K562 (cell line): Measurements from ENCODE around the gene SPRED2. TPM values are rescaled to one million over a fixed set of nuclear protein-coding genes. Genes with fewer than 3 reads are reported as not detected.
A peak's percentile ranks its signal among the peaks of the same experiment; 100 is the strongest.

Source experiments
- CCNT2 ChIP-seq: IDR thresholded peaks from 2 replicates; pipeline ENCODE4 v1.6.1; 2011; ENCODE audit warnings: borderline replicate concordance, low read depth, mild to moderate bottlenecking, moderate library complexity, mixed read lengths, low read length; ENCODE audit not compliant: insufficient read length; ENCODE audit errors: extremely low read depth
- DACH1 ChIP-seq: fragments of 450-650 bp; IDR thresholded peaks from 2 replicates; pipeline ENCODE4 v1.6.1; 2018; ENCODE audit not compliant: partially characterized antibody
- E2F1 ChIP-seq: sonication (generic); formaldehyde crosslinking; IDR thresholded peaks from 2 replicates; pipeline ENCODE4 v1.8.1; 2023; ENCODE audit warnings: mild to moderate bottlenecking, missing genetic modification reagents, moderate library complexity
- EHMT2 ChIP-seq: fragments of 450-650 bp; IDR thresholded peaks from 2 replicates; pipeline ENCODE4 v1.6.1; 2018; ENCODE audit warnings: antibody characterized with exemption
- ETV5 ChIP-seq: sonication (generic); formaldehyde crosslinking; IDR thresholded peaks from 2 replicates; pipeline ENCODE4 v1.4.0; 2020; ENCODE audit warnings: low read depth, mild to moderate bottlenecking, missing genetic modification reagents
- HMG20B ChIP-seq: fragments of 250-450 bp; sonication (Bioruptor Pico); IDR thresholded peaks from 2 replicates; pipeline ENCODE4 v1.5.0; 2021; ENCODE audit warnings: mild to moderate bottlenecking
- HSF4 ChIP-seq: fragments of 250-450 bp; sonication (Bioruptor Pico); IDR thresholded peaks from 2 replicates; pipeline ENCODE4 v2.1.2; 2022; ENCODE audit warnings: mild to moderate bottlenecking, moderate library complexity, borderline replicate concordance
- KAT8 ChIP-seq: fragments of 450-650 bp; IDR thresholded peaks from 2 replicates; pipeline ENCODE4 v1.6.1; 2016; ENCODE audit warnings: low read depth, mild to moderate bottlenecking
- KLF6 ChIP-seq: fragments of 250-450 bp; sonication (Bioruptor Pico); IDR thresholded peaks from 2 replicates; pipeline ENCODE4 v1.4.0; 2020; ENCODE audit warnings: mild to moderate bottlenecking, moderate library complexity, borderline replicate concordance
- MXI1 ChIP-seq: IDR thresholded peaks from 2 replicates; pipeline ENCODE4 v1.6.1; 2011; ENCODE audit warnings: low read depth, mild to moderate bottlenecking, improper control_type of control experiment, low read length
- NFIX ChIP-seq: fragments of 250-450 bp; sonication (Bioruptor Pico); IDR thresholded peaks from 2 replicates; pipeline ENCODE4 v1.4.0; 2020; ENCODE audit warnings: low read depth, mild to moderate bottlenecking, moderate library complexity
- NR1H2 ChIP-seq: sonication (generic); formaldehyde crosslinking; IDR thresholded peaks from 2 replicates; pipeline ENCODE4 v1.4.0; 2020; ENCODE audit warnings: mild to moderate bottlenecking, missing genetic modification reagents
- NR2C1 ChIP-seq, 2 experiments: fragments of 450-650 bp; IDR thresholded peaks; 2 replicates each; pipeline ENCODE4 v1.6.1; 2017; ENCODE audit warnings: mild to moderate bottlenecking in 2 of 2, antibody characterized with exemption in 1 of 2, inconsistent platforms in 1 of 2, missing compliant biosample characterization in 1 of 2, missing genetic modification characterization in 1 of 2
- PHF20 ChIP-seq: fragments of 450-650 bp; IDR thresholded peaks from 2 replicates; pipeline ENCODE4 v1.6.1; 2018; ENCODE audit not compliant: partially characterized antibody
- PHF8 ChIP-seq: fragments of 200-600 bp; sonication (generic); IDR thresholded peaks from 2 replicates; pipeline ENCODE4 v1.6.1; 2012; ENCODE audit warnings: mixed run types, mild to moderate bottlenecking, inconsistent platforms, low read length, moderate library complexity, borderline replicate concordance
- RFX1 ChIP-seq: fragments of 450-650 bp; IDR thresholded peaks from 2 replicates; pipeline ENCODE4 v1.6.1; 2016; ENCODE audit warnings: mild to moderate bottlenecking, moderate library complexity
- SAFB ChIP-seq: fragments of 200-400 bp; formaldehyde crosslinking; IDR thresholded peaks from 2 replicates; pipeline ENCODE4 v1.6.1; 2017; ENCODE audit warnings: low read depth, low read length, borderline replicate concordance
- SNRNP70 ChIP-seq: fragments of 200-400 bp; formaldehyde crosslinking; optimal IDR thresholded peaks from 2 replicates; pipeline ENCODE3; 2017; ENCODE audit warnings: low read depth, low read length
- TAF9B ChIP-seq: fragments of 450-650 bp; IDR thresholded peaks from 2 replicates; pipeline ENCODE4 v1.6.1; 2018; ENCODE audit warnings: mild to moderate bottlenecking; ENCODE audit not compliant: partially characterized antibody
- WHSC1 ChIP-seq: IDR thresholded peaks from one replicate; pipeline ENCODE4 v1.6.1; 2012; ENCODE audit warnings: low read length, control low read depth, inconsistent platforms
- XRCC5 ChIP-seq: fragments of 200-400 bp; formaldehyde crosslinking; IDR thresholded peaks from 2 replicates; pipeline ENCODE4 v1.6.1; 2017; ENCODE audit warnings: low read depth, mild to moderate bottlenecking, low read length
- ZFP30 ChIP-seq: fragments of 250-450 bp; sonication (Bioruptor Pico); IDR thresholded peaks from 2 replicates; pipeline ENCODE4 v1.8.0; 2022; ENCODE audit warnings: moderate library complexity, mild to moderate bottlenecking, inconsistent platforms, borderline replicate concordance
- ZFX ChIP-seq: sonication (generic); formaldehyde crosslinking; IDR thresholded peaks from 2 replicates; pipeline ENCODE4 v1.8.0; 2022; ENCODE audit warnings: mild to moderate bottlenecking, missing genetic modification reagents, moderate library complexity
- ZNF174 ChIP-seq: fragments of 250-450 bp; sonication (Bioruptor Pico); IDR thresholded peaks from 2 replicates; pipeline ENCODE4 v1.4.0; 2020; ENCODE audit warnings: mild to moderate bottlenecking
- ZNF347 ChIP-seq: fragments of 450-650 bp; formaldehyde crosslinking; IDR thresholded peaks from 2 replicates; pipeline ENCODE4 v1.4.0; 2020; ENCODE audit warnings: low read depth, mild to moderate bottlenecking, moderate library complexity
- ZNF583 ChIP-seq: fragments of 250-450 bp; sonication (Bioruptor Pico); IDR thresholded peaks from 2 replicates; pipeline ENCODE4 v1.4.0; 2020
- ZNF740 ChIP-seq, 3 experiments: fragments of 200-800 bp in 1 of 3; sonication (Bioruptor generic) in 1 of 3; sonication (generic) in 1 of 3; formaldehyde crosslinking in 1 of 3; IDR thresholded peaks; 2 replicates each; pipeline versions ENCODE4 v1.6.1 to v1.8.0; 2016 to 2022; ENCODE audit warnings: mild to moderate bottlenecking in 2 of 3, missing compliant biosample characterization in 2 of 3, missing genetic modification characterization in 2 of 3, missing genetic modification reagents in 1 of 3
- polyA plus RNA-seq, 8 experiments: library from polyadenylated mRNA; depleted of rRNA in 4 of 8; stranded (reverse) in 5 of 8; unstranded in 3 of 8; fragments of >200 nt; fragmentation: Nextera tagmentation in 2 of 8; fragmentation: Illumina TruSeq in 1 of 8; extraction: Ambion mirVana in 2 of 8; extraction: Trizol in 1 of 8; gene quantifications; 2 replicates each; pipeline versions ENCODE4 v1.2.1 to v1.2.3, GENCODE V29; 2011 to 2014; ENCODE audit warnings: inconsistent platforms in 1 of 8, missing spikeins in 1 of 8
- total RNA-seq, 7 experiments: library from RNA; depleted of rRNA in 6 of 7; stranded (reverse); fragments of >200 nt in 6 of 7; fragmentation: Illumina TruSeq in 2 of 7; extraction: Trizol in 2 of 7; gene quantifications; 2 replicates each; pipeline versions ENCODE4 v1.2.1 to v1.2.3, GENCODE V29; 2011 to 2021; ENCODE audit warnings: low replicate concordance in 1 of 7

SPRED2 gene
- total and polyA plus RNA-seq, 9 of the 15 experiments (the other 6 are each of a cell fraction or from before 2014, with no cell fraction given) = 4.6 to 50.8 (median 14.1) TPM

GRCh38 chr2:65436169-65436823, 3.9 kb upstream of the SPRED2 start (continued):
- TF ChIP-seq HSF4 (CRISPR knock-in tag) (no peak), TAF9B (peak; percentile 69), ZNF174 (CRISPR knock-in tag) (no peak), KLF6 (CRISPR knock-in tag) (0 out of 2 replicates have a peak, but pooled peaks have one; percentile 16), NR1H2 (no peak), WHSC1 (no peak), ZFX (CRISPR knock-in tag) (peak; percentile 95), ZNF740 (CRISPR knock-in tag; IDR thresholded peaks at IDR 0.05) (peak; percentile 72; the same call in 1 of the 2 replicates), ZNF740 (tag; IDR thresholded peaks at IDR 0.05) (peak in 1 of 2 experiments; percentile 72; a peak in 2 of 4 replicates), EHMT2 (no peak), ZNF583 (CRISPR knock-in tag) (0 out of 2 replicates have a peak, but pooled peaks have one; percentile 38), NR2C1 (IDR thresholded peaks at IDR 0.05) (0 out of 2 replicates have a peak, but pooled peaks have one; percentile 39), NR2C1 (tag; IDR thresholded peaks at IDR 0.05) (no peak; the same call in 1 of the 2 replicates), KAT8 (no peak), PHF20 (peak; percentile 19), DACH1 (peak; percentile 75), ZNF347 (CRISPR knock-in tag) (no peak), HMG20B (CRISPR knock-in tag) (peak; percentile 72; the same call in 1 of the 2 replicates), CCNT2 (peak; percentile 94), ZFP30 (no peak), RFX1 (no peak), SNRNP70 (no peak), NFIX (CRISPR knock-in tag) (no peak), PHF8 (peak; percentile 63; the same call in 1 of the 2 replicates), MXI1 (no peak), XRCC5 (0 out of 2 replicates have a peak, but pooled peaks have one; percentile 20), E2F1 (CRISPR knock-in tag) (peak; percentile 47; the same call in 1 of the 2 replicates), ETV5 (CRISPR knock-in tag) (peak; percentile 99), SAFB (no peak)
